ENCODE measurements around the gene MALT1.
"Not testable (repeated sequence)": the region's sequence is repeated elsewhere in the genome, so short reads cannot be mapped to it uniquely, and the experiment has no call there.

MALT1 gene

GRCh38 chr18:58639751-58640427 is 31.4 kb upstream of the MALT1 start:
- peak; percentile 86 for DNase-seq (ENCODE audit: low read depth)
- Histone ChIP-seq H3K36me3 (ENCODE audit: control insufficient read depth, insufficient read depth, low read length, severe bottlenecking) (no peaks in the 10 kb centered on the region), H3K4me3 (ENCODE audit: low read length) (peak overlapping the region; percentile 10), H3K9me3 (ENCODE audit: control insufficient read depth, low read length) (no peaks in the 10 kb centered on the region), H3K4me1 (ENCODE audit: control insufficient read depth, insufficient read depth, low read length) (peaks cover 39% of the 10 kb centered on the region), H3K9ac (ENCODE audit: low read length) (peak overlapping the region; percentile 39), H3K27me3 (replicated peaks; ENCODE audit: control insufficient read depth, insufficient read depth, low read length) (no peaks in the 10 kb centered on the region)

GRCh38 chr18:58640428-58640805 is 30.8 kb upstream of the MALT1 start:
- no peak for DNase-seq (ENCODE audit: low read depth)
- H3K36me3 ChIP-seq (ENCODE audit: control insufficient read depth, insufficient read depth, low read length, severe bottlenecking), result no peaks in the 10 kb centered on the region
- H3K4me1 ChIP-seq (ENCODE audit: control insufficient read depth, insufficient read depth, low read length), result peaks cover 38% of the 10 kb centered on the region

GRCh38 chr18:58640891-58641610 is 30.2 kb upstream of the MALT1 start:
- no peaks in the 10 kb centered on the region for H3K9me3 ChIP-seq (ENCODE audit: control insufficient read depth, low read length)
- H3K4me3 ChIP-seq (ENCODE audit: low read length), result no peak overlapping the region
- H3K9ac ChIP-seq (ENCODE audit: low read length), result no peak overlapping the region
- H3K36me3 ChIP-seq (ENCODE audit: control insufficient read depth, insufficient read depth, low read length, severe bottlenecking), result no peaks in the 10 kb centered on the region
- H3K27me3 ChIP-seq (replicated peaks; ENCODE audit: control insufficient read depth, insufficient read depth, low read length), result no peaks in the 10 kb centered on the region
- H3K4me1 ChIP-seq (ENCODE audit: control insufficient read depth, insufficient read depth, low read length), result peaks cover 32% of the 10 kb centered on the region
- DNase-seq (ENCODE audit: low read depth), result no peak

More at GRCh38 chr18:58640428-58640805, 30.8 kb upstream of the MALT1 start:
- H3K4me3 ChIP-seq (ENCODE audit: low read length), result peak overlapping the region; percentile 10
- H3K9ac ChIP-seq (ENCODE audit: low read length), result peak overlapping the region; percentile 15
- no peaks in the 10 kb centered on the region for H3K9me3 ChIP-seq (ENCODE audit: control insufficient read depth, low read length)
- no peaks in the 10 kb centered on the region for H3K27me3 ChIP-seq (replicated peaks; ENCODE audit: control insufficient read depth, insufficient read depth, low read length)

GRCh38 chr18:58643557-58643956 is 27.7 kb upstream of the MALT1 start:
- H3K4me3 ChIP-seq (ENCODE audit: low read length); H3K9ac ChIP-seq (ENCODE audit: low read length); DNase-seq (ENCODE audit: low read depth); H3K36me3 ChIP-seq (ENCODE audit: control insufficient read depth, insufficient read depth, low read length, severe bottlenecking); H3K27me3 ChIP-seq (replicated peaks; ENCODE audit: control insufficient read depth, insufficient read depth, low read length); H3K9me3 ChIP-seq (ENCODE audit: control insufficient read depth, low read length): not testable (repeated sequence)
- H3K4me1 ChIP-seq (ENCODE audit: control insufficient read depth, insufficient read depth, low read length), result peaks cover 25% of the 10 kb centered on the region

- Histone ChIP-seq H3K27me3 (replicated peaks; ENCODE audit: control insufficient read depth, insufficient read depth, low read length) (no peaks in the 10 kb centered on the region), H3K9ac (ENCODE audit: low read length) (no peak overlapping the region), H3K9me3 (ENCODE audit: control insufficient read depth, low read length) (no peaks in the 10 kb centered on the region), H3K36me3 (ENCODE audit: control insufficient read depth, insufficient read depth, low read length, severe bottlenecking) (no peaks in the 10 kb centered on the region), H3K4me3 (ENCODE audit: low read length) (no peak overlapping the region), H3K4me1 (ENCODE audit: control insufficient read depth, insufficient read depth, low read length) (peaks cover 7% of the 10 kb centered on the region)
- DNase-seq (ENCODE audit: low read depth), result peak; percentile 44
Observed at GRCh38 chr18:58645398-58645797, 25.9 kb upstream of the MALT1 start.

GRCh38 chr18:58646334-58646862 is 24.9 kb upstream of the MALT1 start:
- Histone ChIP-seq H3K36me3 (ENCODE audit: control insufficient read depth, insufficient read depth, low read length, severe bottlenecking) (no peaks in the 10 kb centered on the region), H3K9me3 (ENCODE audit: control insufficient read depth, low read length) (no peaks in the 10 kb centered on the region), H3K27me3 (replicated peaks; ENCODE audit: control insufficient read depth, insufficient read depth, low read length) (no peaks in the 10 kb centered on the region), H3K4me3 (ENCODE audit: low read length) (no peak overlapping the region), H3K9ac (ENCODE audit: low read length) (no peak overlapping the region), H3K4me1 (ENCODE audit: control insufficient read depth, insufficient read depth, low read length) (no peaks in the 10 kb centered on the region)
- no peak for DNase-seq (ENCODE audit: low read depth)

GRCh38 chr18:58649966-58650816 is 21.1 kb upstream of the MALT1 start:
- Histone ChIP-seq H3K9ac (ENCODE audit: low read length) (no peak overlapping the region), H3K4me3 (ENCODE audit: low read length) (no peak overlapping the region), H3K4me1 (ENCODE audit: control insufficient read depth, insufficient read depth, low read length) (no peaks in the 10 kb centered on the region), H3K9me3 (ENCODE audit: control insufficient read depth, low read length) (no peaks in the 10 kb centered on the region), H3K36me3 (ENCODE audit: control insufficient read depth, insufficient read depth, low read length, severe bottlenecking) (no peaks in the 10 kb centered on the region), H3K27me3 (replicated peaks; ENCODE audit: control insufficient read depth, insufficient read depth, low read length) (no peaks in the 10 kb centered on the region)
- peak; percentile 56 for DNase-seq (ENCODE audit: low read depth)

GRCh38 chr18:58650830-58651229 is 20.4 kb upstream of the MALT1 start:
- H3K9me3 ChIP-seq (ENCODE audit: control insufficient read depth, low read length); H3K4me1 ChIP-seq (ENCODE audit: control insufficient read depth, insufficient read depth, low read length); DNase-seq (ENCODE audit: low read depth); H3K4me3 ChIP-seq (ENCODE audit: low read length); H3K27me3 ChIP-seq (replicated peaks; ENCODE audit: control insufficient read depth, insufficient read depth, low read length); H3K36me3 ChIP-seq (ENCODE audit: control insufficient read depth, insufficient read depth, low read length, severe bottlenecking); H3K9ac ChIP-seq (ENCODE audit: low read length): not testable (repeated sequence)

- not testable (repeated sequence) for H3K4me3 ChIP-seq (ENCODE audit: low read length); H3K27me3 ChIP-seq (replicated peaks; ENCODE audit: control insufficient read depth, insufficient read depth, low read length); H3K36me3 ChIP-seq (ENCODE audit: control insufficient read depth, insufficient read depth, low read length, severe bottlenecking); H3K9me3 ChIP-seq (ENCODE audit: control insufficient read depth, low read length); DNase-seq (ENCODE audit: low read depth); H3K9ac ChIP-seq (ENCODE audit: low read length); H3K4me1 ChIP-seq (ENCODE audit: control insufficient read depth, insufficient read depth, low read length)
Observed at GRCh38 chr18:58653144-58653722, 18.0 kb upstream of the MALT1 start.

- Histone ChIP-seq H3K27me3 (replicated peaks; ENCODE audit: control insufficient read depth, insufficient read depth, low read length) (no peaks in the 10 kb centered on the region), H3K9me3 (ENCODE audit: control insufficient read depth, low read length) (peaks cover 2% of the 10 kb centered on the region), H3K4me1 (ENCODE audit: control insufficient read depth, insufficient read depth, low read length) (no peaks in the 10 kb centered on the region), H3K36me3 (ENCODE audit: control insufficient read depth, insufficient read depth, low read length, severe bottlenecking) (no peaks in the 10 kb centered on the region), H3K9ac (ENCODE audit: low read length) (no peak overlapping the region), H3K4me3 (ENCODE audit: low read length) (no peak overlapping the region)
- DNase-seq (ENCODE audit: low read depth), result no peak
Observed at GRCh38 chr18:58653814-58654509, 17.3 kb upstream of the MALT1 start.

All from adipocyte (in vitro differentiated cells).